ENCODE results near the gene C1orf167.

Gene C1orf167

DNA sequence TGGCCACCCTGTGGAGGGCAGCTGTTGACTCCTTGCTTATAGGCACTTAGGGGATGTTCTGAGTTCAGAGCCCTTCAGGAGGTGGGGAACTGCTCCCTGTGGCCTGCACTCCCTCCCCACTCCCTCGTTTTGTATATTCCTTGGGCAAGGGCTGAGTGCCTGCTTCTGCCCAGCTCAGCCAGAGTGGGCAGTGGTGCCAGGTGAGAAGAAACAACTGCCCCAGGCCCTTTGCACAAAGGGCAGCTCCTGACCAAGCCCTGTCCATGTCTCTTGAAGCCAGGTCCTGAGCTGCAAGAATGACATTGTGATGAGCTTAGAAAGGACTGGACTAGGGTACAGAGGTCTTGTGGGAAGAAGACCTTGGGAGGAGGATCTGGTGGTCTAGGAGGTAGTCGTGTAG lies 23.9 kb upstream of the C1orf167 start:
- DNase-seq, result no peak

DNA sequence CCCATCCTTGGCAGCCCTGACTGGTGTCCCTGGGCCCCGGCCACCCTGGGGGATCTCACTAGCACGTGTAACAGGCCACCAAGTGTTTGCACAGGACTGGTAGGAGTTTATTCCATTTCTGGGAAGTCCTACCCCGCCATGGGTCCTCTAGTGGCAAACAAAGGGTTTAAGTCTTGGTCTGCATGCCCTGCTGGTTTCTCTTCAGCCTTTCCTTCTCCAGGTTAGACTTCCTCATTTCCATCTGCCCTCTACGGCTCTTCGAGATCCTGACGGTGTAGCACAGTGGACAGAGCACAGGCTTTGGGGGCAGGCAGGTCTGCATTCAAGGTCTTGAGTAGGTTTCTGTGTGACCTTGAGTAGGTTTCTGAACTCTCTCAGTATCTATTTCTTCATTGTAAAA lies 23.2 kb upstream of the C1orf167 start:
- no peak for DNase-seq

DNA sequence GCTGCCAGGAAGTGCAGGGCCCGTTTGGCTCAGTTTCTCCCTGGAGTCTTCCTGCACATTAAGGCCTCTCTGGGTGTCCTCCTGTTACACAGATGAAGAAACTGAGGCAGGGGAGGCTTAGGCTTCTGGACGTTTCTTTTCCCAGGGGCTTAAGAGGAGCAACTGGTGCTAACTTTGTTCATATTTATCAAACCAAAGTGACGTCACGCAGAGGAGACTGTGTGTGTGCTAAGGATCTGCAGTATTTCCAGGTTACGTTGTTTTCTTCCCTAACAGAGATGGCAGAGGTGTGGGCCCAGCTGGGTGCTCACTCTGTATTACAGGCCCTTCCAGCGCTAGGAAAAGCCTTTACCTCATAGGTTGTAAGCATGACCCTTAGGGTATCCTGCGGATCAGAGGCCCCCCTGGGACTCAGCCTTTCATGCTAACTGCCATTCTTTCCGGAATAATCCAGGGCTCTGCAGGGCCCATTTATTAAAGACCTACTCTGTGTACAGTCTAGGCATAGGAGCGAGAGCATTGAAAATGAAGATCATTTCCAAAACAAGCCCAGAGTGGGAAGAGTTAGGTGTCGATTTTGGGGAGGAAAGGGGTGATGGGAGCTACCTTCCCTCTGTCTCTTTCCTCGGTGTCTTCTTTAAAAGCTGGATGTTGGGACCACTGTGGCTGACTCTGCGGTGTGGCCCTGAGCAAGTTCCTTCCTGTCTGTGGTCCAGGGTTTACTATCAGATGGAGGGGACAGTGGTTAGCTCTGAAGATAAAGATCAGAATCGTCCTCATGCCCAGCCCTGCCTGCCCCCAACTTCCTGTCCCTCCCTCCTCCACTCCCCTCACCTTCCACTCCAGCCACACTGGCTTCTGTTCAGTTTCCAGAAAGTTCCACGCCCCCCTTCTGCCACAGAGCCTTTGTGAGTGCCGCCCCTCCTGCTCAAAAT lies 21.5 kb upstream of the C1orf167 start:
- no peak for DNase-seq

DNA sequence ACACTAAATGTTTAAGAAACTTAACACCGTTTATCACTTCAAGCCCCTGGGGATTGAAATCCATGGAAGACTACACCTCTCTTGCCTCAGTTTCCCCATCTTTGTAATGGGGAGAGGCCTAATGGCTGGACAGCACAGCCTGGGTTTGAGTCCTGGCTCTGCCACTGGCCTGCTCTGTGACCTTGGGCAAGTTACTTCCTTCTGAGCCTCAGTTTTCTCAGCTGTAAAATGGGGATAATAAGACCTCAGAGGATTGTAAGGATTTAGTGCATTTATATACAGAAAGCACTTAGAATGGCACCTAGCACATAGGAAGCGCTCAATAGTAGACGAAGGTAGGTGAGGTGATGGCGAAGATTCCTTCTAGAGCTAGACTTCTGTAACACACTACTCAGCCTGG lies 20.5 kb upstream of the C1orf167 start:
- DNase-seq, result no peak

DNA sequence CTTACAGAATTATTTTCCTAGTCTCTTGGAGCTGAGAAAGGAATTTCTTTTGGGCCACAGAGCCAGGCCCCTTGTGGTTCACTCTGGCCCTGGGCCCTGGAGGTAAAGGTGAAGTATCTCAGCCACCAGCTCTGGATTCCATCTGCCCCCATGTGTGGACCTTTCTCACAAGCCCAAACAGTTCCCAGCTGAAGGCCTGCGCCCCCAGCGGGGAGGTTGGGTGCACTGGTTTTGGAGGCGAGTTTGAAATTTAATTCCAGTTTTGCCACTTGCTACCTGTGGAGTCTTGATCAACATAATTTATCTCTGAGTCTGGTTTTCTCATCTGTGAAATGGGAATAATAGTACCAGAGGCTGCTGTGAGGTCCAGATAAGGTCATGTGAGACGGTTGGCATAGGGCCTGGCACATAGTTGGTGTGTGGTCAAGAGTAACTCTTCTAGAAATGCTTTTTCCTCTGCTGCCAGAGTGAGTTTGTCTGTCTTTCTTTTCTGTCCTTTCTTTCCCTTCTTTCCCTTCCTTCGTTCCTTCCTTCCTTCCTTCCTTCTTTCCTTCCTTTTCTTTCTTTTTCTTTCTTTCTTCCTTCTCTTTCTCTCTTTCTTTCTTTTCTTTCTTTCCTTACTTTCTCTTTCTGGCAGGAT lies 20.0 kb upstream of the C1orf167 start:
- no peak for DNase-seq

DNA sequence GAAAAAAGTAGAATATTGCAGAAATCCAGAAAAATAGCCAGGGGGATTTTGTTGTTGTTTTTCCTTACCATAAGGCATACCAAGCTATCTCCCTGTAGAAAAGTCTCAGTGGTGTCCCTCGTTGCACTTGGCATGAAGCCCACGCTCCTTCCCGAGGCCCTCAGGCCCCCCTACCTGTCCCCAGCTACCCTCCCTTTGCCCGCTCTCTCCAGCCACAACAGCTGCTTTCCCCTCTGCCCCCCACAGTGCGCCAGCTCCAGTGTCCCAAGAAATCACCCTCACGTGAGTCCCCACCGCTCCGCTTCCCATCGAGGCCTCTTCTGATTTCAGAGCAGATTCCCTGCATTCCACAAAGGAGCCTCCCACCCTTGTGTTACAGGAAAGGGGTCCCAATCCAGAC lies 17.7 kb upstream of the C1orf167 start:
- no peak for DNase-seq

DNA sequence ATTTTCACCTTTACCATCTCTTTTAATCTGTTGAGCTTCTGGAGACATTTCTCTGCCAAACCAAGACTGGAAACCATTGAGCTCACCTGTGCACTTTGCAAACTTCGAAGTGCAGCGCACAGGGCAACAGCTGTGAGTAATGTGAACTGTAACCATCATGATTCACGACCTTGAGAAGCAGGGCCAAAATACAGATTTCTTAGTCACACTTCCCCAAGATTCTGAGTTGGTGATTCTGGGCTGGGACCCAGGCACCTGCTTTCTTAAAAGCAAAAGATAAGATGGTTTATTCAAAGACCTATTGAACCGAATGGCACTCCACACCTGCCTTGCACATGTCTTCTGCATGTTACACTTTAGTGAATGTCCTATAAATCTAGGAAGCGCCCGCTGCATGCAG lies 15.9 kb upstream of the C1orf167 start:
- no peak for DNase-seq

DNA sequence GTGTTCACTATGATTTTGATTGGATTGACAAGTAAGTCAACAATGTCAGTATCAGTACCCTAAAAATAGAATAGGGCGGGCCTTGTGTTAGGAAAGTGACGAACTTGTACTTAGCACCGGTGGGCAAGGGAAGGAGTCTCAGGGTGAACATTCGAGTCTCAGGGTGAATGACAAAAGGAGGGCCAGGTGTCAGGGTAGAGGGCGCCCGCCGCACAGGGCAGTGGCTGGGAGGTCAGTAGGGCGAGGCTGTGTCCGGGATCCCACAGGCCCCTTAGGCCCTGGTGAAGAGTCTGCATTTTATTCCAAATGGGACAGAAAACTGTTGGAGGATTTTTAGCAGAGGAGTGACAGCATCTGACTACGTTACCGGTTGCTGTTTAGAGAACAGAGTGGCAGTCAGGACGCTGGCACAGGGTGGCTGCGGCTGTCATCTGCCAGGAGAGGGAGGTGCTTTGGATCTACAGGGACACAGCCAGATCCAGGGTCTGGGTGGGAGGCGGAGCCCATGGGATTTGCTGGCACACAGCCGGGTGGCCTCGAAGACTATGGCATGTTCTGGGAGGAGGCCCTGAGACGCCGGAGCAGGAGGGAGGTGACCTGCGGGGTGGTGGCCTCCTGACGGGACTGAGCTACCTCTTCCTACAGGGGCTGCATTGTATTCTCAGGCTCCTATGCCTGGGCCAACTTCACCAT lies 15.1 kb upstream of the C1orf167 start:
- DNase-seq, result no peak

DNA sequence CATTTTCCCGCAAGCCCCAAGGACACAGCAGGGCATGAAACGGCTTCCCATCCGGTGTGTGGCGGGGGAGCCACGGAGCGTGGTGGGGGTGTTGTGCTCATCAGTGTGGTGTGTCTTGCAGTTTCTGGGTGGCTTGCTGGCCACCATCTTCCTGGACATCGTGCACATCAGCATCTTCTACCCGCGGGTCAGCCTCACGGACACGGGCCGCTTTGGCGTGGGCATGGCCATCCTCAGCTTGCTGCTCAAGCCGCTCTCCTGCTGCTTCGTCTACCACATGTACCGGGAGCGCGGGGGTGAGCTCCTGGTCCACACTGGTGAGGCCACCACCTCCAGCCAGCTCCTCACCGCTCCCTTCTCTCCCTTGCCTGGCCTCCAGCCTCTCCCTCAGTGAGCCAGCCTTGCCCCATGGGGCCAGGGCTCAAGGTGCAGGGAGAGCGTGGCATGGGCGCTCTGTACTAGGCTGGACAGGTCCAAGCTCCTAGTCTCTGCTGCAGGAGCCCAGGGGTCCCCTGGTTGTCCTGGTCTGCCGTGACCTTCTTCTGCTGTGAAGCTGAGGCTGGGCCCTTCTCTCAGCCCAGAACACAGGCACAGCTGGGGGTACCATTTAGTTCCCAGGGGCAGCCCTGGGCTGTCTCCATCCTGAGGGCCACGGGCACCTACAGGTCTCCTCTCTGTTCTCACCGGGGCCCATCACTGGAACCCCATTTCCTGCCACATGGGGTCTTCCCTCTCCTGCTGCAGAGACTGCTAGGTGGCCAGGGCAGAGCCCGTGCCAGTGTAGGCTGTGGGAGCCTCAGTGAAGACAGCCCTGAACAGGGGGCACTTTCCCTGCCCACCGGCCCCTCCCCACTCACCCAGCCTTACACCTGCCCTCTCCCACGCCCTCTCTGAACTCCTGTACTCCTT lies 13.4 kb upstream of the C1orf167 start:
- no peak for DNase-seq

DNA sequence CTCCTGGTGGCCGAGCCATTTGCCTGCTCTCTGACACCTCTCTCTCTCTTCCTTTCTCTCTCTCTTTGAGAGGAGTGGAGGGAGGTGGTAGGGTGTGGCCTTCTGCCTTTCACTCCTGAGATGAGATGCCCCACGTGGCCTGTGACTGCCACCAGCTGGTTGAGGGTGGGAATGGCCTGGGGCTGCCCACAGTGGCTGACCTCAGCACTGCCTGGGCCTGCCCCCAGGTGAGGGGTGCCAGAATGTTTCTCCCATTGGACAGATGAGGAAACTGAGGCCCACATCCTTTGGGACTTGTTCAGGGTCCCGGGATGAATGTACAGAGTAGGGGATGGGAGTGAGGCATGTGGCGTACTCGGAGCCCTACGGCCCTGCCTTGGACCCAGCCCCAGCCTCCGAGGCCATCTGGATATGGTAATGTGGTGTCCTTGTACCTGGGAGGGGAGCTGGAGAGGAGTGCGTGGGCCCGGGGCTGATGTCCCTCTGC lies 12.7 kb upstream of the C1orf167 start:
- no peak for DNase-seq

DNA sequence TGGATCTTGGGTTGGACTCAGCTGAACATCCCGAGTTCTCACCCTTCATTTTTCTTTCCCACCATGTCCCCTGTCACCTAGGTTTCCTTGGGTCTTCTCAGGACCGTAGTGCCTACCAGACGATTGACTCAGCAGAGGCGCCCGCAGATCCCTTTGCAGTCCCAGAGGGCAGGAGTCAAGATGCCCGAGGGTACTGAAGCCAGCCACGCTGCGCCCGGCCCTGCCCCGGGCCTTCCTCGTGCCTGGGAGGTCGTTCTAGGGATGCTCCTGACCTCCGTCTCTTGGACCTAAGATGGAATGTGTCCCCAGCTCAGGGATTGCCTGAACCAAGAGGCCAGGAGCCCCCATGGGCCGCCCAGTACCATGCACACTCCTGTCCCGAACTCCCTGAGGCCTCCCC lies 12.0 kb upstream of the C1orf167 start:
- DNase-seq, result no peak

DNA sequence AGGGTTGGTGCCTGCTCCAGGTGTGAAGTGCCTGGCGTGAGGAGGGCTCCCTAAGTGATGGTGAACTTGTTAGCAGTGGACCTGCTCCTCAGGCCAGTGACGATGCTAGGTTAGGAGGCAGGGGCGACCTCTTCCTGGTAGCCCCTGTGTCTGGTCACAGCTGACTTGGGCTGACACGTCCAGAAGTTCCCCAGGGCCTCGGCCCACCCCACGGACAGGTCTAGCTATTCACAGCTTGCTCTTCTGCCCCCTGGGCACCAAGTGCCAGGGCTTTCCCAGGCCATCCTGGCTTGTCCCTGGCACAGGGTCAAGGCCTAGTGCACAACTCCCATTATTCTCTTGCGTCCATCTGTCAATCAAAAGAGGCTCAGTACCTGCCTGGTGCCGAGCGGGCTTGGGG lies 10.9 kb upstream of the C1orf167 start:
- DNase-seq, result no peak

DNA sequence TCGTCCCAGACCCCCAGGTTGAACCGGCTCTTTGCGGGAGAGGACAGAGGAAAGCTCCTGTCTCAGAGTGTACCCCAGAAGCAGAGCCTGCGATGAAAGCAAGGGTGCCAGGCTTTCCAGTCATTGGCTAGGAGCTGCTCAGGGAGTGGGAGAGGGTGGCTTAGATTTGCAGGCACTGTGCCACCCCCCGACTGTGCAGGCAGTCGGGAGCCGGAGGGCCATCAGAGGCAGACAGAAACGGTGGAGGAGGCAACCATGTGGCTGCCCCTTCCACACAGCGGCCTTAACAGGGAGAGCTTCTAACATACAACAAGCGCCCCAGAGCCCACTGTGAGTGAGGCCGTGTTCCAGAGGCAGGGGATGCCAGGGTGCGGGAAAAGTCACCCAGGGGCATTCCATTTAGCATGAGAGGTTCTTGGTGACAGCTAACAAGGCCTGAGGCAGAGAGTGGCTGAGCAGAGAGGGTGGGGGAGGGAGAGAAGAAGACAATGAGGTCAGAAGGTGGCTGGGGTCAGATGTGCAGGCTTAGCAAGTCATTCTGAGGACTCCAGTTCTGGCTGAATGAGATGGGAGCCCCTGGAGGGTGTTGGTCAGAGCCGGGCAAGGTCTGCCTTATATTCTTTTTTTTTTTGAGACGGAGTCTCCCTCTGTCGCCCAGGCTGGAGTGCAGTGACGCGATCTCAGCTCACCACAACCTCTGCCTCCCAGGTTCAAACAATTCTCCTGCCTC lies 9.5 kb upstream of the C1orf167 start:
- DNase-seq, result no peak

DNA sequence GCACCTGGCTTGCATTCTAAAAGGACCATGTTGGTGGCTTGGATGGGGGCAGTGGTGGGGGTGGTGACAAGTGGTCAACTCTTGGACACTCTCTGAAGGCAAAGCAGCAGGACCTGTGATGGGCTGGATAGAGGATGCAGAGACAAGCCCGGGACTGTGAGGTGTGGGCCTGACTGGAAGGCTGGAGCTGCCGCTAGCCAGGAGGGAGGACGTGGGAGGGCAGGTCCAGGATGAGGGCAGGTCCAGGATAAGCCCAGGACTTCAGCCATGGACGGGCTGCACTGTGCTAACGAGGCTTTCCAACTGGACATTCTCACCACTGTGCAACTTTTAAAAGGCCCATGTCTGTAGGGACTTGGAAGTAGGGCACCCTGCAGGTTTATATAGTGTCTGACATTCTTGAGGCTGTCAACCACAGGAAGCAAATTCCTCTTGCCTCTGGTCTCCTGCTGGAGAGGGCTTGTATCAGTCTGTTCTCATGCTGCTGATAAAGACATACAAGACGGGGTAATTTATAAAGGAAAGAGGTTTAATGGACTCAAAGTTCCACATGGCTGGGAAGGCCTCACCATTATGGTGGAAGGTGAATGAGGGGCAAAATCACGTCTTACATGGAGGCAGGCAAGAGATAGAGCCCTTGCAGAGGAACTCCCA lies 8.3 kb upstream of the C1orf167 start:
- DNase-seq, result no peak

DNA sequence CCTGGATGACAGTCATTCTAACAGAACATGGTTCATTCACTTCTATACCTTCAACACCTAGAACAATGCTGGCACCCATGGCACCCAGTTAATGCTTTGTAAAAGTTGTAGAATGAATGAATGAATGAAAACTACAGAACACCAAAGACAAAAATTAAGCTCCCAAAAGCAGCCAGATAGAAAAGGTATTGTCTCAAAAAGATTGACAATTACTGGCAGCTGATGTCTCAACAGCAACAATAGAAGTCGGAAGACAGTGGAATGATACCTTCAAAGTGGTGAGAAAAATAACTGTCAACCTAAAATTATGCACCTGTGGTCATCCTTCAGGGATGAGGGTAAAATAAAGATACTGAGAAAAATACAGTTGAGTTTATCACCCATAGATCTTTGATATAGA lies 4.9 kb upstream of the C1orf167 start:
- DNase-seq, result no peak

DNA sequence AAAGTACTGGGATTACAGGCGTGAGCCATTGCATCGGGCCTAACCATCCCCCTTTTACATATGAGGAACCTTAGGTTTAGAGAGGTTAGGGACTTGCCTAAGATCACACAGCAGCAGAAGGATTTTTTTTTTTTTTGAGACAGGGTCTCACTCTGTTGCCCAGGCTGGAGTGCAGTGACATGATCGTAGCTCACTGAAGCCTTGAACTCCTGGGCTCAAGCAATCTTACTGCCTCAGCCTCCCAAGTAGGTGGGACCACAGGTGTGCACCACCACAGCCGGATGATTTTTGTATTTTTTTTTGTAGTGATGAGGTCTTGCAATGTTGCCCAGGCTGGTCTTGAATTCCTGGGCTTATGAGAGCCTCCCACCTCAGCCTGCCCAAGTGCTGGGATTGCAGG lies 2.2 kb upstream of the C1orf167 start:
- no peak for DNase-seq

DNA sequence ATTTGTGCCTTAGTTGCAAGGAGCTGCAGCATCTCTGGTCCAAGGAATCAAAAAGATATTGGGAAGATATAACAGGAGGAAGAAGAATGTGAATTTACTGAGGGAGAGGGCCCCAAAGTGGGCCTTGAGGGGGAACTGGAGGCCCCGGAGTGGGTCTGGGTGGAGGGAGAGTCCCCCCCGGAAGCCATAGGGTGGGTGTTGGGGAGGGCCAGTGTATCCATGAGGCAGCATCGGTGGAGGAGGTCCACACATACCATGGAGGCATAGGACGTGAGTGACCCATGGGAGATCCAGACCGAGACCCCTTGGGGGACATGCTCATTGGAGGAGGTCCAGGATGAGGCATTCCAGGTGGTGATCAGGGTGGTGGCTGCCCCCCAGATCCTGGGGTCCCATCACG lies 708 bp upstream of the C1orf167 start:
- DNase-seq, result no peak

DNA sequence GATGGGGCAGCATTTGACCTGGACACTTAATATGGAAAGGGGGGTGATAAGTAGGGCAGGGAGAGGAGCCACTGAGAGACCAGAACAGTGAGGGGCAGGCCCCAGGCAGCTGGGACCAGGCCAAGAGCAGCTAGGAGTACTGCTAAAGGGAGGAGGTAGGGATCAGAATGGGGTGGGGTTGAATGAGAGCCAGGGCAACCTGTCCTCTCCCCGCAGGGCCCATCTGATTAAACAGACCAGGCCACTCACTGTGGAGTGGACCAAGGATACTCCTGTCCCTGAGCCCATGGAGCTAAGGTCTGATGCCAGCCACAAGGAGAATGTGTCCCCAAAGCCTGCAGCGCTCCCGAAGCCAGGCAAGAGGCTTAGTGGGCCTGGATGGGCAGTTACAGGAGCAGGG lies 2.1 kb downstream of the C1orf167 start:
- no peak for DNase-seq

DNA sequence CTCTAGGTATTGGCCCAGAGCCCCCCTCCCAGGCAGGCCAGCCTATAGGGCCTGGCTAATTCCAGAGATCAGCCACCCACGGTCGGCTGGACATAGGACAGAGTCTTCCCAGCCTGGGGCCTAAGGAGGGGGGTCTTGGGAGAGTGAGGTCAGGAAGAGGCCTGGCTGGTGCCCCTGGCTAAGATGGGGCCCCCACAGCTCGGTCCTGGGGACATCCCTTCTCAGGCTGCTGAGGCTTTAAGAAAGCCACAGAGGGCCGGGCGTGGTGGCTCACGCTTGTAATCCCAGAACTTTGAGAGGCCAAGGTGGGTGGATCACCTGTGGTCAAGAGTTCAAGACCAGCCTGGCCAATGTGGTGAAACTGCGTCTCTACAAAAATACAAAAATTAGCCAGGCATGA lies 2.5 kb downstream of the C1orf167 start:
- DNase-seq, result no peak

DNA sequence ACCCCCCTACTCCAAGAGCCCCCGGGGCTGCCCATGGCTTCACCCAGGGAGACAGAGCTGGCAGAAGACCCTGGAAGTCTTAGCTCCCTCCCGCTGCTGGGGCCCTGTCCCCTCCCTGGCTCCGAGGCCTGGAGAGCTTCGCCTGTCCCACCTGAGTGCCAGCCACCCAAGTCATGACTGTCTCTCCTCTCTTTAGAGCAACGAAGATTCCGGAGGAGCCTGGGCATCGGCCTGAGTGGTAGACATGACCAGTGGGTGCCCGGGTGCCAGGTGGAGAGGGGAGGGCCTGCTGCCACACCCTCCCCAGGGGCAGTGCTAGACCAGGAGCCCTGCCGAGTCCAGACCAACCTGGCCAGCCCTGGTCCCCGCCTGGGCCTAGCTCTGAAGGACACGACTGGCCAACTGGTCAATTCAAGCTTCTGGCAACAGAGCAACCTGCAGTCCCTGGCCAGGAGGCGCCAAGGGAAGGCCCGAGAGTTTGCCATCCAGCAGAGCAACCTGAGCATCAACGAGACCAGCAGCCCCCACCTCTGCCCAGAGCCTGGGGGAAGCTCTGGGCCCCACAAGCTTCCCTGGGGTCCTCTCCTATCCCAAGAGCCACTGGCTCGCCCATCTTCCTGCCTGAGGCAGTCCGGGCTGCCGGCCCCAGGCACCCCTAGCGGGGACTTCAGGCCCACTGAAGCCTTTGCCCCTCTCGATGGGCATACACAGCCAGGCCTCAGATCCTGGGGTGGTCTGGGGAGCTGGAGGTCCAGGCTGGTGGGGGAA lies 3.9 kb downstream of the C1orf167 start:
- DNase-seq, result no peak

DNA sequence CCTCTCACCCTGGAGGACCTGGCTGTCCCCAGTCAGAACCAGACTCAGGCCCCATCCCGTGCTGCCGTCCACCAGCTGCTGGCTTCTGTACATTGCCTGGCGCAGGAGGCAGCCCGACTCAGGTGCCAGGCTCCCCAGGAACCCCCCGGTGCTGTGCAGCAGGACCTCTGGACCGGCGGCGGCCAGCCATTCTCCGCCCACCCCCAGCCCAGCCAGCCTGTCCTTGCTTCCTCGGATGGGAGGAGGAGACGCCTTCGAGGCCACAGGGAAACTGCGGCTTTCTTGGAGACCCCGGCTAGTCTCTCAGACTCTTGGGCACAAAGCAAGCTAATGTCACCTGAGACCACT lies 4.4 kb downstream of the C1orf167 start:
- no peak for DNase-seq

Data from NCI-H2171 (cell line).